Activated CD8-positive, alpha-beta T cell treated with anti-CD3 and anti-CD28 coated beads for 36 hours (primary cell): ENCODE results near the gene SPACA1. TPM values are rescaled to one million over a fixed set of nuclear protein-coding genes. Genes with fewer than 3 reads are reported as not detected.

Source experiments
- ATAC-seq: fragments of 200-7000 bp; cut with Tn5 transposase; one replicate; pipeline ENCODE4 v1.10.0; 2021; ENCODE audit warnings: mild to moderate bottlenecking, moderate library complexity
- CTCF ChIA-PET: fragments of 350-600 bp; sonication (Branson Sonifier 250); formaldehyde crosslinking; loops from one replicate; lab custom pipeline; 2021; ENCODE audit warnings: antibody characterized with exemption; lab: Charles Lee
- POLR2A ChIA-PET: fragments of 350-600 bp; sonication (Branson Sonifier 250); formaldehyde crosslinking; loops from one replicate; lab custom pipeline; 2021; ENCODE audit warnings: antibody characterized with exemption; lab: Charles Lee
- DNase-seq: peaks from one replicate; pipeline ENCODE4 v3.0.0-alpha.2; 2020
- H3K27ac Mint-ChIP-seq: one replicate; pipeline ENCODE4 v1.8.0; 2021; ENCODE audit warnings: mild to moderate bottlenecking, mixed read lengths
- H3K27me3 Mint-ChIP-seq: one replicate; pipeline ENCODE4 v1.8.0; 2021; ENCODE audit warnings: mixed read lengths
- H3K36me3 Mint-ChIP-seq: one replicate; pipeline ENCODE4 v1.8.0; 2021; ENCODE audit warnings: low read depth, mixed read lengths
- H3K4me1 Mint-ChIP-seq: one replicate; pipeline ENCODE4 v1.8.0; 2021; ENCODE audit warnings: low read depth, mixed read lengths
- H3K4me3 Mint-ChIP-seq: one replicate; pipeline ENCODE4 v1.8.0; 2021; ENCODE audit warnings: mild to moderate bottlenecking, moderate library complexity, mixed read lengths
- H3K9me3 Mint-ChIP-seq: one replicate; pipeline ENCODE4 v1.8.0; 2021; ENCODE audit warnings: mixed read lengths
- CTCF ChIP-seq: fragments of 200-600 bp; IDR thresholded peaks from one replicate; pipeline ENCODE4 v1.8.0; 2022; ENCODE audit warnings: antibody characterized with exemption, mild to moderate bottlenecking
- intact Hi-C: fragments of 100-400 bp; cut with micrococcal nuclease; formaldehyde crosslinking; loops from one replicate; pipeline ENCODE4 v1.10.0; 2022
- total RNA-seq, 2 experiments: library from RNA; stranded (reverse); gene quantifications; one replicate each; pipeline ENCODE4 v1.2.3, GENCODE V29; 2021

Gene SPACA1
- total RNA-seq, 2 experiments from 2014 or later, result not detected

- H3K4me3 Mint-ChIP-seq, result no peak overlapping the region
- TF ChIP-seq CTCF, result no peak
- H3K27ac Mint-ChIP-seq, result no peak overlapping the region
- no peak for ATAC-seq
- intact Hi-C loops, result no loop called here
- H3K4me1 Mint-ChIP-seq, result no peaks in the 10 kb centered on the region
- H3K9me3 Mint-ChIP-seq, result no peaks in the 10 kb centered on the region
- CTCF ChIA-PET, result no interaction called here
- H3K36me3 Mint-ChIP-seq, result no peaks in the 10 kb centered on the region
- no peak for DNase-seq
- POLR2A ChIA-PET, result no interaction called here
- peaks cover 7% of the 10 kb centered on the region for H3K27me3 Mint-ChIP-seq
Measured at GRCh38 chr6:88111991-88112390, 64.3 kb downstream of the SPACA1 start.

- POLR2A ChIA-PET, result no interaction called here
- intact Hi-C loops, result no loop called here
- H3K27me3 Mint-ChIP-seq, result peaks cover 7% of the 10 kb centered on the region
Measured at GRCh38 chr6:88114838-88115237, 67.2 kb downstream of the SPACA1 start.

GRCh38 chr6:88115307-88115706 is 67.7 kb downstream of the SPACA1 start:
- no peak overlapping the region for H3K27ac Mint-ChIP-seq
- ChIA-PET POLR2A (no interaction called here), CTCF (no interaction called here)
- no peak for DNase-seq
- H3K27me3 Mint-ChIP-seq, result peaks cover 7% of the 10 kb centered on the region
- no peak for ATAC-seq
- intact Hi-C loops, result no loop called here
- H3K4me1 Mint-ChIP-seq, result no peaks in the 10 kb centered on the region
- no peaks in the 10 kb centered on the region for H3K9me3 Mint-ChIP-seq
- H3K36me3 Mint-ChIP-seq, result no peaks in the 10 kb centered on the region
- H3K4me3 Mint-ChIP-seq, result no peak overlapping the region
- TF ChIP-seq CTCF, result no peak

More at GRCh38 chr6:88114838-88115237, 67.2 kb downstream of the SPACA1 start:
- no peaks in the 10 kb centered on the region for H3K9me3 Mint-ChIP-seq
- no peak overlapping the region for H3K4me3 Mint-ChIP-seq
- no peak for TF ChIP-seq CTCF
- CTCF ChIA-PET, result no interaction called here
- ATAC-seq (no peak), DNase-seq (no peak)
- no peaks in the 10 kb centered on the region for H3K36me3 Mint-ChIP-seq
- H3K27ac Mint-ChIP-seq, result no peak overlapping the region
- H3K4me1 Mint-ChIP-seq, result no peaks in the 10 kb centered on the region

- no peaks in the 10 kb centered on the region for H3K9me3 Mint-ChIP-seq
- no peak for DNase-seq
- H3K27me3 Mint-ChIP-seq, result peaks cover 7% of the 10 kb centered on the region
- H3K4me1 Mint-ChIP-seq, result no peaks in the 10 kb centered on the region
- CTCF ChIA-PET, result no interaction called here
- no peak for ATAC-seq
- POLR2A ChIA-PET, result no interaction called here
- H3K4me3 Mint-ChIP-seq, result no peak overlapping the region
- intact Hi-C loops, result no loop called here
- H3K27ac Mint-ChIP-seq, result no peak overlapping the region
- TF ChIP-seq CTCF, result no peak
- H3K36me3 Mint-ChIP-seq, result no peaks in the 10 kb centered on the region
Measured at GRCh38 chr6:88116276-88116675, 68.6 kb downstream of the SPACA1 start.

Other genes starting within 250 kb of the SPACA1 start
- gene CNR1, start 118.5 kb downstream of the SPACA1 start, total RNA-seq, result not detected